Endometrial microvascular endothelial cells (primary cell): ENCODE data around the gene ARFGEF2. TPM values are rescaled to one million over a fixed set of nuclear protein-coding genes. Genes with fewer than 3 reads are reported as not detected.
"Not testable (repeated sequence)": the region's sequence is repeated elsewhere in the genome, so short reads cannot be mapped to it uniquely, and the experiment has no call there.

ENCODE experiments used
- in situ Hi-C: cut with HindIII; loops from 2 replicates; pipeline ENCODE4 v1.10.0; 2017; ENCODE audit warnings: low sequenced_read_pairs, low pct_unique_long_range_greater_than_20kb; ENCODE audit errors: inconsistent ontology term
- total RNA-seq: library from RNA; depleted of rRNA; stranded (reverse); fragments of >200 nt; gene quantifications from one replicate; pipeline ENCODE4 v1.2.3, GENCODE V29; 2015; ENCODE audit errors: inconsistent ontology term

Gene ARFGEF2
- total RNA-seq, 1 donor from 2014 or later, result 37.3 TPM

GRCh38 chr20:48921883-48922820 lies 641 bp downstream of the ARFGEF2 start:
- in situ Hi-C loops, result no loop called here

- in situ Hi-C loops, result no loop called here
These were observed 1.7 kb downstream of the ARFGEF2 start for GRCh38 chr20:48923149-48923718.

- in situ Hi-C loops, result no loop called here
These were observed 3.2 kb downstream of the ARFGEF2 start for GRCh38 chr20:48924756-48925109.

- in situ Hi-C loops, result no loop called here
These were observed 4.8 kb downstream of the ARFGEF2 start for GRCh38 chr20:48926267-48926666.

- in situ Hi-C loops, result no loop called here
These were observed 5.3 kb downstream of the ARFGEF2 start for GRCh38 chr20:48926821-48927220.

GRCh38 chr20:48928832-48929725 lies 7.6 kb downstream of the ARFGEF2 start:
- in situ Hi-C loops, result no loop called here

GRCh38 chr20:48930035-48930434 lies 8.5 kb downstream of the ARFGEF2 start:
- in situ Hi-C loops, result no loop called here

GRCh38 chr20:48930878-48931277 lies 9.4 kb downstream of the ARFGEF2 start:
- in situ Hi-C loops, result no loop called here

GRCh38 chr20:48931527-48932374 lies 10.2 kb downstream of the ARFGEF2 start:
- in situ Hi-C loops, result no loop called here

GRCh38 chr20:48932375-48932941 lies 10.9 kb downstream of the ARFGEF2 start:
- in situ Hi-C loops, result no loop called here

- in situ Hi-C loops, result no loop called here
These were observed 11.7 kb downstream of the ARFGEF2 start for GRCh38 chr20:48933017-48933766.

GRCh38 chr20:48934273-48934877 lies 12.9 kb downstream of the ARFGEF2 start:
- in situ Hi-C loops, result not testable (repeated sequence)

GRCh38 chr20:48934966-48935365 lies 13.5 kb downstream of the ARFGEF2 start:
- in situ Hi-C loops, result not testable (repeated sequence)

GRCh38 chr20:48936178-48936577 lies 14.7 kb downstream of the ARFGEF2 start:
- in situ Hi-C loops, result not testable (repeated sequence)

- in situ Hi-C loops, result no loop called here
These were observed 16.2 kb downstream of the ARFGEF2 start for GRCh38 chr20:48937674-48938073.

GRCh38 chr20:48938670-48939069 lies 17.2 kb downstream of the ARFGEF2 start:
- in situ Hi-C loops, result no loop called here

- in situ Hi-C loops, result no loop called here
These were observed 18.7 kb downstream of the ARFGEF2 start for GRCh38 chr20:48940170-48940569.
